GM19455 (cell line): Measurements from ENCODE around the gene ATG5.
"Not testable (repeated sequence)": the region's sequence is repeated elsewhere in the genome, so short reads cannot be mapped to it uniquely, and the experiment has no call there.

Experiments used
- ATAC-seq: cut with Tn5 transposase; IDR thresholded peaks from one replicate; pipeline ENCODE4 v1.9.1; 2021; ENCODE audit not compliant: unreplicated experiment

The ATG5 gene

DNA sequence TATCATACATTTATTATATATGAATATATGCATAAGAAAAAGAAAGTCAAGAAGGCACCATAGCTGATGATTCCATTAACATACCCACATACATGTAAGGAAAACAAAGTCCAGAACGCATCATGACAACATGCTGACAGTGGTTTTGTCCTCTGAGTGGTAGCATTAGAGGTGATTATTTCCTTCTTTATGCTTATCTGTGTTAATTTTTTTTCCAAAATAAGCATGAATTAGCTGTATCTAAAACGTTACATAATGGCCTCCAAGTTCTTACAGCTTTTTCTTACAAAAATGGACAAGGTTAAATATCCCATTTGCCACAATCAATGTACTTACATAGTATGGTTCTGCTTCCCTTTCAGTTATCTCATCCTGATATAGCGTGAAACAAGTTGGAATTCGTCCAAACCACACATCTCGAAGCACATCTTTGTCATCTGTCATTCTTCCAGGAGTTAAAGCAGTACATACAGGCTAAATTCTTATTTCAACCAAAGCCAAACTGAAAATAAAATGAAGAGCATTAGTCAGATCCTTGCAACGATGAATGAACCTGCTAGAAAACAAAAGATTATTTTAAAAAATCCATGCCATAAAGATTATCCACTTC is 9.7 kb downstream of the ATG5 start:
- ATAC-seq: no peak

DNA sequence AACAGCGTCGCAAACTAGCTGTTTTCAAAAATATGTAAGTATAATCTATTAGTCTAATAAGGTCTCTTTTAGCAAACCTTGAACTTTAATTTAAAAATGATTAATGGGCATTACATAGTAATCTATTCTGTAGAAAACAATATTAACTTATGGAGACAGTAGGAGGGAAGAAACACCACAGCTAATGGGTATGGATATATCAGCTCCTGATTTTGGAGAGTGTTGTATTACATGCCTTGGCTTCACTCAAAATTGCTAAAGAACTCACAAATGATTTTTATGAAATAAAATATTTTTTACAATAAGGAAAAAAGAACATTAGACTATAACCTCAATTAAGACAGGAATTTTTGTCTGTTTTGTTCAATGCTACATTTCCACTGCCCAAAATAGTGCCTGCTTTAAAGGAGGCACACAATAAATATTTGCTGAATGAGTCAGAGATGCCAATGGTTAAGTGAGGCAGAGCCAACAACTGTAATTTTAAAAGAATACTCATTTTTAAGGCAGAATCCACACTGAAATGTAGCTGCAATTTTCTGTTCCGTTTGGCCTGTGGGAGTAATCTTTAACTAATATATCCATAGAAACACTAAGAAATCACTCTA is 15.7 kb downstream of the ATG5 start:
- no peak for ATAC-seq

DNA sequence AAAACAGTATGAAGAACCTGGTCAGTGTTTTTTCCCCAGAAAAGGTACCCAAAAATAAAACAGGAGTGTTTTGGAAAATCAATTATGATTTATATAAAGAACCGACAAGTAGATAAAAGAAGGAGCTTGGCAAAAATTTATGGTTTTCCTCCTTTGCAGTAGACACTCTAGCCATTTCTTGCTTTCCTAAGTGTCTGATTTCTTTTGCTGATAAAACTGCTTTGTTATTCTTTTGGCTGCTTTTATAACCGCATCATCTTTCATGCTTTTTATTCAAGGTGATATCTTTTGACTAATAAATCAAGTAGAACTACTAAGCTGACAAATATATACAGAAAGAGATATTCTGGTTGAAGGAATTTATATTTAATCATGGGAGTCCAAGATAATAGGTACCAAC is 16.6 kb downstream of the ATG5 start:
- ATAC-seq: no peak

DNA sequence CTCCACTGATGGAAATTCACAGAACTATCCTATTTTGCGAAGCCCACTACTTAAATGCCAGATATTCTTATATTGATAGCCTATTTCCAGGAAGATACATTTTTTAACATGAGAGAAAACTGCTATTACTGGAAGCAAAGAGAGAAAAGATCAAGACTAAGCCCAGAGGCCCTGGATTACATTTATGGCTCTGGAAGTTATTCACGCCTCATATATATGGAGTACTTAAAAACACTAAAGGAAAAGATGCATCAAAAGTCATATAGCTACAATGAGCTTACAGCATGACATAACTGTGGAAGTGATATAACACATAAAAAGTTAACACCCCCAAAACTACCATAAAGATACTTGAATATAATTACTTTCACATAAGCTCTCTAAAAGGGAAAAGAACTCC is 19.8 kb downstream of the ATG5 start:
- ATAC-seq: no peak

DNA sequence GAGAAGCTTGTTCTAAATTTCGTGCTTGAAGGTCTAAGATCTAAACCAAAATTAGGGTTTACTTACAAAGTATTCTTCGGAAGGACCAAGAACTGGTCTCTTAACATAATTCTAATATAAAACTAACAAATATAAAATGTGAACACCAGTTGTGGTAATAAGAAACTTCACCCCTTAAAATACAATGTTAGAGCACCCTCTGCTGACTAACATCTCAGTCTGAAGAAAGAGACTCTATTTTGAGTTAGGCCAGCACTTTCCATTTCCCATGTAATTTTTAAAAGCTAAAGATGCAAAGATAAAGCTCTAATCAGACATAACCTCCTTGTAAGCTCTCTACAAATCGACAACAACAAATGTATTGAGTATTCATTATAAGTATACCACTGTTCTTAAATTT is 24.6 kb downstream of the ATG5 start:
- ATAC-seq: no peak

- ATAC-seq: no peak
These were observed 25.4 kb downstream of the ATG5 start for GRCh38 chr6:106300020-106300780.

DNA sequence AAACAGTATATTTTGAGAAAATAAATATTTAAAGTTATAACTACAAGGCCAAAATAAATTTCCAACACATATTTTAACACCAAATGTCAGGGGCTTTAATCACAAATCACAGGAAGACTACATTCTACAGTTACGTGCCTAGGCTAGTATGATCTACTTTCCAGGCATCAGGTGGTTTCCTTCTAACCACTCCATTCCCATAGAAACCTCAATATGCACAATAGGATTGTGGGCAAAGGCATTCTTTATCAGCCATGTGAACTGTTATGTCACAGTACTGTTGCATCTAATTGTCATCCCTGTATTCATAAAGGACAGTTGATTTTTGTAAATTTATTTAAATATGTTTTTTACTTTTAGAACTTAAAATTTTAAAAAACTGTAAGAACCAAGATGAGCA is 32.4 kb downstream of the ATG5 start:
- ATAC-seq: no peak

- ATAC-seq: no peak
These were observed 34.6 kb downstream of the ATG5 start for GRCh38 chr6:106290954-106291353.

DNA sequence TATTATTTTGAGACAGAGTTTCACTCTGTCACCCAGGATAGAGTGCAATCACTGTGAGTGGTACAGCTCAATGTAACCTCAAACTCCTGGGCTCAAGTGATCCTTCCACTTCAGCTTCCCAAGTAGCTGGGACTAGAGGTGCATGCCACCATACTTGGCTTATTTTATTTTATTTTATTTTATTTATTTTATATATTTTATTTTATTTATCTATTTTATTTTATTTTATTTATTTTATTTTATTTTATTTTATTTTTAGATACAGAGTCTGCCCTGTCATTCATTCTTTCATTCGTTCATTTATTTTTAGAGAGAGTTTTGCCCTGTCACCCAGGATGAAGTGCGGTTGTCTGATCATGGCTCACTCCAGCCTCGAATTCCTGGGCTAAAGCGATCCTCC is 35.5 kb downstream of the ATG5 start:
- no peak for ATAC-seq

- no peak for ATAC-seq
These were observed 38.3 kb downstream of the ATG5 start for GRCh38 chr6:106287215-106287614.

- ATAC-seq: no peak
These were observed 38.8 kb downstream of the ATG5 start for GRCh38 chr6:106286746-106287145.

- no peak for ATAC-seq
These were observed 42.1 kb downstream of the ATG5 start for GRCh38 chr6:106283481-106283880.

- no peak for ATAC-seq
These were observed 43.9 kb downstream of the ATG5 start for GRCh38 chr6:106281661-106282060.

DNA sequence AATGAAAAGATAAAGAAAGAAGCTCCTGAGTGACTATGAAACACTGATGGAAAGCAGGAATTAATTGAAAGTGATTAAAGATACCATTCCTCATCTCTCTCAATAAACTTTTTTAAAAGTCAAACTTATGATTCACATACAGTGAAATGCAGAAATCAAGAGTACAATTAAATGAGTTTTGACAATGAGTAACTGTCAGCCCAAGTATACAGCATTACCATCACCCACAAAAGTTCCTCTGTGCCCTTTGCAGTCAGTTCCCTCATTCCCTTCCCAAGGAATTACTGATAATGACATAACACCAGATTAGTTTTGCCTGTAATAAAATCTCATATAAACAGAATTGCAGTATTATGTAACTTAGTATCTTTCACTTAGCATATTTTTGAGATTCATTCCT is 44.5 kb downstream of the ATG5 start:
- ATAC-seq: no peak

DNA sequence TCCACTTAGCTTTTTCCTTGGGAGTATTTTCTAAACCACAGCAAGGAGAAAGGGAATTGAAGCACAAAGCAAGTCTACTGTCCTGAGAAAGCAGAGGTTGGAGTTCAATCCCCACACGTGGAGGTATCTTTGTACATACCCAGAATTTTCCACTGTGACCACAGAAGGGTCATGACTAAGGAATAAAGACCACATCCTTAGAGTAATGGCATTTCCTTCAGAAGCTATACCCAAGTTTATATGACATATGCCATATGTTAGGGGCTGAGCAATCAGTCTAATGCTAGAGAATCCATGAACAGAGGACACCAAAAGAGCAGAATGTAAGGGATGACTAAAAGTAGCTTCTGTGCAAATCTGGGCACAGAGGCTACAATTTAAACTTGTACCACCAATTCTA is 46.4 kb downstream of the ATG5 start:
- no peak for ATAC-seq

DNA sequence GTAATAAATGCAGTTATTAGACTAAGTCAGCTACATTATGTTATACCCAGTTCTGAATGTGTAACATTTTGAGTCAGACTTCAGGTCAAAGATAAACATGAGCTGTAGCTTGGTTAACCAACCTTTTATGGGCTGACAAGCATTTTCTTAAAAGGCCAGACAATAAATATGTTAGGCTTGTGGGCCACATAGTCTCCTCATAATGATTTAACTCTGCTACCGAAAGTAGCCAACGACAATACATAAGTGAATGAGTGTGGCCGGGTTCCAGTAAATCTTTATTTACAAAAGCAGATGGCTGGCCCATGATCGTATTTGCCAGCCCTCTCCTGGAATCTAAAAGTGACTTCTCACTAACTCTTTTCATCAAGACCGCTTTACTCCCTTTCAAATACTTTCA is 49.9 kb downstream of the ATG5 start:
- no peak for ATAC-seq

GRCh38 chr6:106273087-106273486 is 52.5 kb downstream of the ATG5 start:
- peak; percentile 72 for ATAC-seq

DNA sequence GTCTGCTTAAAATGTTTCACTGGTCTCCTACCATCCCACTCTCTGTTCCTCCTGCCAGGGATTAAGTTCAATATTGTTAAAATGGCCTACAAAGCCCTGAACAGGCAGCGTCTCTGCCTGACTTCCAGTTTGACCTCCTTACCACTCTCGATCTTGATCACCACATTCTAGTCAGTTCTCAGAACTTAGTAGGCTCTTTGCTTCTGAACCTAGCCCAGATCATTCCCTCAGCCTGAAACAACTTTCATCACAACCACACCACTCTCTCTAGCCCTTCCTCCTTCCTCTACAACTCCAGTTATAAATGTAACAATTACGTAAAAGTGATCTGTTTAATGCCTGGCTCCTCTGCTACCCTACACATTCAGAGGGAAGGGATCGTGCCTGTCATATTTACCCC is 53.3 kb downstream of the ATG5 start:
- ATAC-seq: no peak

DNA sequence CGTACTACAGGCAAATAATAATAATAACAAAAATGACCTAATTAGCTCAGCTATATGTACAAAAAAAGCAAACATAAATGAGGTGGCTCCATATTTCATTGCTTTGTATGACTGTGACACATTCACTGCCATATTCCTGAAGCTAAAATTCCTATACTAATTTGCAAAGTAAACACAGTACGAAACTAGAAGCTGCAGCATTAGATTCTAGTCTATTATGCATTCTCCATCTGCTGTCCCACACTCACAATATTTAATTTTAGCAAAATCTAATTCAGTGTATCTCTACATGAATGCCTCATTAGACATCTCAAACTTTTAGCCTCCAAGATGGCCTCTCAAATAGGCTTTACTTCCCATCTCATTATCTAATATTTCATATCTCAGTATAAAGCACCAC is 55.1 kb downstream of the ATG5 start:
- no peak for ATAC-seq

GRCh38 chr6:106269268-106269919 is 56.2 kb downstream of the ATG5 start:
- not testable (repeated sequence) for ATAC-seq

DNA sequence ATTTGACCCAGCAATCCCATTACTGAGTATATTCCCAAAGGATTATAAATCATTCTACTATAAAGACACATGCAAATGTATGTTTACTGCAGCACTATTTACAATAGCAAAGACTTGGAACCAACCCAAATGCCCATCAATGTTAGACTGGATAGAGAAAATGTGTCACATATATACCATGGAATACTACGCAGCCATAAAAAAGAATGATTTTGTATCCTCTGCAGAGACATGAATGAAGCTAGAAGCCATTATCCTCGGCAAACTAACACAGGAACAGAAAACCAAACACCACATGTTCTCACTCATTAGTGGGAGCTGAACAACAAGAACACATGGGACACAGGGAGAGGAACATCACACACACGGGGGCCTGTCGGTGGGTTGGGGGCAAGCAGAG is 57.1 kb downstream of the ATG5 start:
- not testable (repeated sequence) for ATAC-seq

GRCh38 chr6:106264433-106264832 is 61.1 kb downstream of the ATG5 start:
- not testable (repeated sequence) for ATAC-seq
